RCC 7860 (cell line): ENCODE results near the gene ZNF442.
"Not testable (repeated sequence)": the region's sequence is repeated elsewhere in the genome, so short reads cannot be mapped to it uniquely, and the experiment has no call there.

ENCODE experiments used
- DNase-seq: peaks from one replicate; pipeline ENCODE4 v3.0.0-alpha.2; 2015; ENCODE audit warnings: low spot score
- FAIRE-seq: peaks from 2 replicates; lab custom pipeline; 2012; peaks lifted over from hg19 to GRCh38; lab: Jason Lieb, UNC

Gene ZNF442

DNA sequence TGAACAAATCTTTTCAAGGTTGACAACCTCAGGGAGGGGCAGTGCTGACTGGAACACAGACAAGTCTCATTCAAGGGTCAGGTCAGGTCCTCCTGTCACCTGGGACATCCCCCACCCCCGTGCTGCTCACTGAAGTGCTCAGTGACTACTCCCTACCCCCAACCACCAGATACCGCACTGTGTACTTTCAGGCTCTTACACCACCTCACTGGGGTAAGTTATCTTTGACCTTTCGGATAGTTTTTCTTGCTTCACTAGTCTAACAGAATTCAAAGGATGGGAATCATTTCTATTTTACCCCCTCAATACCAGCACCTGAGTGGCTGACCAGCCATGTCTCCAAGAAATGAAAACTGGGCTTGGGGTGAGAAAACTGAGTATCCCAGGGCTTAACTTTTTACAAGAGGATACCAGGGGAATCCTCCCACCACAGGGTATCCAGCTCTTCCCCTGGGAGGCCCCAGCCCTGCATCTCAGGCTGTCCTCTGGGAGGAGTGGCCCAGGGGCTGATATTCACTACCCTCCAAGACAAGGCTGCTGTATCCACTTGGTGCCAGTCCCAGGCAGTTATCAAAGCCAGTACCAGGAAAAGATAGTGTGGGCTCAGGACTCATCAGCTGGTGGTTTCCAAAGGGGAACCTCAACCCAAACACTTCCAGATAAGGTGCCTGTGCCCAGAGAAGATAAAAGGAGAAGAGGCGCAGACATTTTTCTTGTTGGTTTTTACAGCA is 34.1 kb downstream of the ZNF442 start:
- DNase-seq (peak; percentile 54), FAIRE-seq (peak; percentile 47)

- DNase-seq (no peak), FAIRE-seq (no peak)
These were observed 35.1 kb downstream of the ZNF442 start for GRCh38 chr19:12330340-12330739.

DNA sequence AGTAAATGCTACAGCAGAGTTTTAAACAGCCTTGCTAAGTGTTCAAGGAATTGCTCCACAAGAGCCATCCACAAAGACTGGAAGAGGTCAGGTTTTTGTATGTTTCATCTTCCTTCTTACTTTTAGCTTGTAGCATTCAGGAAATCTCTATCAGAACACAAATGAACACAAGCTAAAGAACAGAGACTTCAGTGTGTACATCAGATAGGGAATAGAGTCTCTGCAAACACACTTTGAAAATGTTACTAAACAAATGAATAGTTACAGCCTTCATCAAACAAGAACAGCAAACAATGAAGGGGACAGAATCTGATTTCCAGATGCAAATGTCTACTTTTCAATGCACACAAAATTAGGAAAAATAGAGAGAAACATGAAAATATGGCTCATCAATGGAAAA is 39.8 kb downstream of the ZNF442 start:
- no peak for DNase-seq
- no peak for FAIRE-seq

GRCh38 chr19:12318782-12319413 is 46.6 kb downstream of the ZNF442 start:
- DNase-seq: no peak
- FAIRE-seq: no peak

GRCh38 chr19:12314553-12314952 is 50.9 kb downstream of the ZNF442 start:
- FAIRE-seq: no peak

GRCh38 chr19:12308891-12309290 is 56.6 kb downstream of the ZNF442 start:
- not testable (repeated sequence) for FAIRE-seq, DNase-seq

More at GRCh38 chr19:12314553-12314952, 50.9 kb downstream of the ZNF442 start:
- DNase-seq: no peak
